SU-DHL-6 (cell line): Measurements from ENCODE around the gene MBOAT1.

Source experiments
- EZH2phosphoT487 ChIP-seq: fragments of 200-600 bp; sonication (generic), shearing (Covaris generic); conservative IDR thresholded peaks from 2 replicates; pipeline ENCODE4 v1.6.1; 2018; ENCODE audit warnings: mild to moderate bottlenecking, antibody characterized with exemption, low read length, moderate library complexity, mixed read lengths
- TF ChIP-seq, protein P1 (sequence below): fragments of 200-600 bp; sonication (generic); IDR thresholded peaks from one replicate; pipeline ENCODE4 v1.5.1; 2017; ENCODE audit warnings: antibody characterized with exemption, mild to moderate bottlenecking, low read length, moderate library complexity; ENCODE audit not compliant: insufficient read depth, poor library complexity, severe bottlenecking

DNA sequence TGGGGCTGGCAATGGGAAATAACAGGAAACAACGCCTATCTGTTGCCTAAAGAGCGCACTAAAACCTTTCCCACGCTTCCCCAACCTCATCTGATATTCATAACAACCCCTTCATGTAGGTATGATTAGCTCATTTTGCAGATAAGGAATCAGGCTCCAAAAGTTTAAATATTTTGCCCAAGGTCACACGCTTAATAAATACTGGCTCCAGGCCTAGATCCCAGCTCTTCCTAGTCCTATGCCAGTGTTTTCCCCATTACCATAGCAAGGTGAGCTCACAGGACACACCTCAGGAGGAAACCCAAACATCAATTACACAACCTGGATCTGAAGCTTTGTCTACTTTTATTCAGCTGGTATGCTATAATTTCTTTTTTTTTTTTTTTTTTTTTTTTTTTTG, 19.6 kb downstream of the MBOAT1 start:
- no peak for TF ChIP-seq EZH2phosphoT487
- TF ChIP-seq, protein P1, sequence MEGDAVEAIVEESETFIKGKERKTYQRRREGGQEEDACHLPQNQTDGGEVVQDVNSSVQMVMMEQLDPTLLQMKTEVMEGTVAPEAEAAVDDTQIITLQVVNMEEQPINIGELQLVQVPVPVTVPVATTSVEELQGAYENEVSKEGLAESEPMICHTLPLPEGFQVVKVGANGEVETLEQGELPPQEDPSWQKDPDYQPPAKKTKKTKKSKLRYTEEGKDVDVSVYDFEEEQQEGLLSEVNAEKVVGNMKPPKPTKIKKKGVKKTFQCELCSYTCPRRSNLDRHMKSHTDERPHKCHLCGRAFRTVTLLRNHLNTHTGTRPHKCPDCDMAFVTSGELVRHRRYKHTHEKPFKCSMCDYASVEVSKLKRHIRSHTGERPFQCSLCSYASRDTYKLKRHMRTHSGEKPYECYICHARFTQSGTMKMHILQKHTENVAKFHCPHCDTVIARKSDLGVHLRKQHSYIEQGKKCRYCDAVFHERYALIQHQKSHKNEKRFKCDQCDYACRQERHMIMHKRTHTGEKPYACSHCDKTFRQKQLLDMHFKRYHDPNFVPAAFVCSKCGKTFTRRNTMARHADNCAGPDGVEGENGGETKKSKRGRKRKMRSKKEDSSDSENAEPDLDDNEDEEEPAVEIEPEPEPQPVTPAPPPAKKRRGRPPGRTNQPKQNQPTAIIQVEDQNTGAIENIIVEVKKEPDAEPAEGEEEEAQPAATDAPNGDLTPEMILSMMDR, result no peak
